ENCODE results near the gene MYO10.
"Not testable (repeated sequence)": the region's sequence is repeated elsewhere in the genome, so short reads cannot be mapped to it uniquely, and the experiment has no call there.

MYO10 gene

DNA sequence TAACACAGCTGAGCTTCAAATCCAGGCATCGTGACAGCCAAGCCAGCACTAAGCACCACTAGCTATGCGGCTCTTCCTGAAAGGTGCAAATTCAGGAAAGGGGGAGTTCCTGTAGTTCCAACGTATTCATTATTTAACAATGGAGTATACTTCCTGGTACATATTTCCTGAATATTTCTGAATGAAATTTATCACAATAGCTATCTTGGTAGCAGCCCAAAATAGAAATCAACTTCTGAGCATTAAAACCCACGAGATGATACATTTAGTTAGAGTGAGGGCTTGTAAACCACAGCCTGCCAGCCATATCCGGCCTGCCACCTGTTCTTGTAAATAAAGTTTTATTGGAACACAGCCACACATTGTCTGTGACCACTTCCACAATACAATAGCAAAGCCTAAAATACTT is 209.5 kb downstream of the MYO10 start:
- in situ Hi-C loops (cut with HindIII; ENCODE audit: low sequenced_read_pairs), result no loop called here
- DNase-seq (ENCODE audit: low read depth, low spot score), result peak; percentile 25
- TF ChIP-seq CTCF (IDR thresholded peaks at IDR 0.05; ENCODE audit: low read depth, low read length), result no peak
- no peak overlapping the region for H3K4me3 ChIP-seq (ENCODE audit: low read depth, low read length)

DNA sequence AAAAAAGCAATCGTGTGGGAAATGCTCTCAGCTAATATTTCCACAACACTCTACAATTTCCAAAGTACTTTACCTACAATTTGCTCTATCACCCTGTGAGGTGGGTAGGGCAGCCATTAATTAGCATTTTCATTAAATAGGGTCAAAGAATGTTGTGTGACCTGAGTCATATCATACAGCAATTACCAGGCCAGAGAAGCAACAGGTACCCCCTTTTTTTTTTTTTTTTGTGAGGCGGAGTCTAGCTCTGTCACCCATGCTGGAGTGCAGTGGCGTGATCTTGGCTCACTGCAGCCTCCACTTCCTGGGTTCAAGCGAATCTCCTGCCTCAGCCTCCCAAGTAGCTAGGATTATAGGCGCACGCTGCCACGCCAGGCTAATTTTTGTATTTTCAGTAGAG is 210.5 kb downstream of the MYO10 start:
- TF ChIP-seq CTCF (IDR thresholded peaks at IDR 0.05; ENCODE audit: low read depth, low read length), result no peak
- in situ Hi-C loops (cut with HindIII; ENCODE audit: low sequenced_read_pairs), result no loop called here
- DNase-seq (ENCODE audit: low read depth, low spot score), result no peak
- no peak overlapping the region for H3K4me3 ChIP-seq (ENCODE audit: low read depth, low read length)

GRCh38 chr5:16723821-16724220 is 212.3 kb downstream of the MYO10 start:
- DNase-seq (ENCODE audit: low read depth, low spot score), result no peak
- no peak overlapping the region for H3K4me3 ChIP-seq (ENCODE audit: low read depth, low read length)
- TF ChIP-seq CTCF (IDR thresholded peaks at IDR 0.05; ENCODE audit: low read depth, low read length), result no peak
- in situ Hi-C loops (cut with HindIII; ENCODE audit: low sequenced_read_pairs), result no loop called here

- H3K4me3 ChIP-seq (ENCODE audit: low read depth, low read length), result no peak overlapping the region
- in situ Hi-C loops (cut with HindIII; ENCODE audit: low sequenced_read_pairs), result no loop called here
- no peak for TF ChIP-seq CTCF (IDR thresholded peaks at IDR 0.05; ENCODE audit: low read depth, low read length)
- DNase-seq (ENCODE audit: low read depth, low spot score), result no peak
These were observed 214.0 kb downstream of the MYO10 start for GRCh38 chr5:16722097-16722495.

DNA sequence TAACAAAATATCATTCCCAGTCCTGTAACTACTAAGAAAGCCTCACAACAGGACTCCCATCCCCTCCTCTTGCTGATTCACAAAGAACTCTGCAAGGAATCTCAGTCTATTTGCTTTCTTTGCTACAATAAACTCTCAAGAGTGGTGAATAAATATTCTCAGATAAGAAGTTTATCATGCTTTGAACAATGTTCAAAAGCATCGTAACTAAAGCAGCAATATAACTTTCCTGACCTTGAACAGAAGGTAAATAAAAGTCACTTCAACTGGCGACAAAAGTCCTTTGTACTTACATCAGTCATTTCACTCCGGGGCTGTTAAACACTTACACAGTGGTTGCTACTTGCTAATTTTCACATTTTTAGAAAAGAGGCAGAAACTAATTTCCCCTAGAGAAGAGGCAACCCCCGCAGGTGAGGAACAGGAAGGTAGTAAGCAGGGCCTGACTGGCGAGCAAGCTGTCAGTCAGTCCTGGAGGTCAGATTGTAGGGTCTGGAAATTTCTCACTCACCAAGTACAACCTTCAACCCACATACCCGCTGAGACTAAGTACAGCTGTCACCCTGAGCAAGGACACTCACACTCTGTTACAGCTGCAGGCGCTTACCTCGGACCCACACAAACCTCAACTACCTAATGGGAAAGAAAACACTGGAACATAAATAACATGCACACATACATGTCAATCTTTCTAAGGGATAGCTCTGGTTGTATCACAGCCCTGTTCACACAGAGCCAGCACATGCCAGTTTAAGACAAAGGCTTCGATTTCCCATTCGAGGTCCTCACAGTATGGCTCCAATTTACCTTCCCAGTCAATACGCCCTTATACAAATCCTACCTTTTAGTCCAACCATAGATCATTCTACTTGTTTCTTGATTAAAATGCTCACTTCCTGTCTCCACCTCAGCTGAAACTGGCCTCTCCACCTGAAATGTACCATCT is 214.7 kb downstream of the MYO10 start:
- DNase-seq (ENCODE audit: low read depth, low spot score), result peak; percentile 37
- TF ChIP-seq CTCF (IDR thresholded peaks at IDR 0.05; ENCODE audit: low read depth, low read length), result no peak
- in situ Hi-C loops (cut with HindIII; ENCODE audit: low sequenced_read_pairs), result no loop called here
- no peak overlapping the region for H3K4me3 ChIP-seq (ENCODE audit: low read depth, low read length)

- in situ Hi-C loops (cut with HindIII; ENCODE audit: low sequenced_read_pairs); DNase-seq (ENCODE audit: low read depth, low spot score): not testable (repeated sequence)
These were observed 218.1 kb downstream of the MYO10 start for GRCh38 chr5:16718036-16718435.

GRCh38 chr5:16713386-16713928 is 222.6 kb downstream of the MYO10 start:
- DNase-seq (ENCODE audit: low read depth, low spot score), result peak; percentile 79
- in situ Hi-C loops (cut with HindIII; ENCODE audit: low sequenced_read_pairs), result no loop called here
- peak overlapping the region; percentile 40 for H3K4me3 ChIP-seq (ENCODE audit: low read depth, low read length)
- TF ChIP-seq CTCF (IDR thresholded peaks at IDR 0.05; ENCODE audit: low read depth, low read length), result no peak

More at GRCh38 chr5:16718036-16718435, 218.1 kb downstream of the MYO10 start:
- H3K4me3 ChIP-seq (ENCODE audit: low read depth, low read length), result not testable (repeated sequence)
